GM12873 (cell line): Measurements from ENCODE around the gene STX4.
A peak's percentile ranks its signal among the peaks of the same experiment; 100 is the strongest.

Source experiments
- TF ChIP-seq, protein P1 (sequence below): IDR thresholded peaks from 2 replicates; pipeline ENCODE4 v1.5.1; 2012; ENCODE audit warnings: low read depth, mild to moderate bottlenecking, moderate library complexity, low read length, control low read depth; ENCODE audit not compliant: insufficient read depth; ENCODE audit errors: missing control alignments

Gene STX4, protein sequence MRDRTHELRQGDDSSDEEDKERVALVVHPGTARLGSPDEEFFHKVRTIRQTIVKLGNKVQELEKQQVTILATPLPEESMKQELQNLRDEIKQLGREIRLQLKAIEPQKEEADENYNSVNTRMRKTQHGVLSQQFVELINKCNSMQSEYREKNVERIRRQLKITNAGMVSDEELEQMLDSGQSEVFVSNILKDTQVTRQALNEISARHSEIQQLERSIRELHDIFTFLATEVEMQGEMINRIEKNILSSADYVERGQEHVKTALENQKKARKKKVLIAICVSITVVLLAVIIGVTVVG

DNA sequence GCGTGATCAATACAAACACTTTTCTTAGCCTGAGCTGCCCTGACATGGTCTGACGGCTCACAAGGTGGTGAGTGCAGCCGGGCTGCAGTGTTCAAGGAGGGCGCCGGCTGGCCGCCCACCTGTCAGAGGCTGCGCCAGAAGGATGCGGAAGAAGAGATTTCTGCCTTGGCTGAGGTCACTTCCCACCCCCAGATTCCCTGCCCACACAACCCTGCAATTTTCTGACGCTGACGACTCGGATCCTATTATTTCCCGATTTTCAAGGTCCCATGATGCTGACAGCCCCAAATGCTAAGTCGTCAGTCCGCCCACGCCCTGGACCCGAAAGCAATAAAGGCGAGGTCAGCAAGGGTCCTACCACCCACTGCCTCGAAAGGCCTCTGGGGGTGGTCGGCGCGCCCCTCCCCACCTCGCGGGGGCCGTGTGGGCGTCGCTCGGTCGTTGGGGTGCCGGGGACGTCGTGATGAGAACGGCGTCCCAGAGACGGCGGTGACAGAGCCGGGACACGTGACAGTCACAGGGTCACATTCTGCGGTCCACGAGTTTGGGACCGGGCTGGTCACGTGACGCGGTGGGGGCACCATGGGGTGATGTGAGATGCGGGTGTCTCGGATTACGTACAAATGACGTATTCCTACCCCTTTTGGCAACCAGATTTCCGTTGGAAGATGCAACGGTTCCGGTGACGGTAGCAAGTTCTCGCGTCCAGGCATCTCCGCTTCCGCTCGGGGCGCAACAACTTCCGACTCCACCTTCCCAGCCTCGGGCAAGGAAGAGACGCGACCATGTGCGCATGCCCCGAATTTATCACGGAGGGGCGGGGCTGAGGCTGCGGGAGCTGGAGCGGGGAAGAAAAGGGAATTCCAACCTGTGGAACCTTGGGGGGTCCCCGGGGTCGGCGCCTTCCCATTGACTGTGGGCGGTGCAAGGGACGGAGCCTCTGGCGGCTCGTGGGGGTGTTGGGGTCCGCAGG lies at the start of gene STX4:
Gene STX4, plus strand, starts transcription at position 823 of the 973 bp plus-strand sequence. CDS start 248 bp downstream, outside the sequence.
- TF ChIP-seq, protein P1, sequence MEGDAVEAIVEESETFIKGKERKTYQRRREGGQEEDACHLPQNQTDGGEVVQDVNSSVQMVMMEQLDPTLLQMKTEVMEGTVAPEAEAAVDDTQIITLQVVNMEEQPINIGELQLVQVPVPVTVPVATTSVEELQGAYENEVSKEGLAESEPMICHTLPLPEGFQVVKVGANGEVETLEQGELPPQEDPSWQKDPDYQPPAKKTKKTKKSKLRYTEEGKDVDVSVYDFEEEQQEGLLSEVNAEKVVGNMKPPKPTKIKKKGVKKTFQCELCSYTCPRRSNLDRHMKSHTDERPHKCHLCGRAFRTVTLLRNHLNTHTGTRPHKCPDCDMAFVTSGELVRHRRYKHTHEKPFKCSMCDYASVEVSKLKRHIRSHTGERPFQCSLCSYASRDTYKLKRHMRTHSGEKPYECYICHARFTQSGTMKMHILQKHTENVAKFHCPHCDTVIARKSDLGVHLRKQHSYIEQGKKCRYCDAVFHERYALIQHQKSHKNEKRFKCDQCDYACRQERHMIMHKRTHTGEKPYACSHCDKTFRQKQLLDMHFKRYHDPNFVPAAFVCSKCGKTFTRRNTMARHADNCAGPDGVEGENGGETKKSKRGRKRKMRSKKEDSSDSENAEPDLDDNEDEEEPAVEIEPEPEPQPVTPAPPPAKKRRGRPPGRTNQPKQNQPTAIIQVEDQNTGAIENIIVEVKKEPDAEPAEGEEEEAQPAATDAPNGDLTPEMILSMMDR, result no peak

DNA sequence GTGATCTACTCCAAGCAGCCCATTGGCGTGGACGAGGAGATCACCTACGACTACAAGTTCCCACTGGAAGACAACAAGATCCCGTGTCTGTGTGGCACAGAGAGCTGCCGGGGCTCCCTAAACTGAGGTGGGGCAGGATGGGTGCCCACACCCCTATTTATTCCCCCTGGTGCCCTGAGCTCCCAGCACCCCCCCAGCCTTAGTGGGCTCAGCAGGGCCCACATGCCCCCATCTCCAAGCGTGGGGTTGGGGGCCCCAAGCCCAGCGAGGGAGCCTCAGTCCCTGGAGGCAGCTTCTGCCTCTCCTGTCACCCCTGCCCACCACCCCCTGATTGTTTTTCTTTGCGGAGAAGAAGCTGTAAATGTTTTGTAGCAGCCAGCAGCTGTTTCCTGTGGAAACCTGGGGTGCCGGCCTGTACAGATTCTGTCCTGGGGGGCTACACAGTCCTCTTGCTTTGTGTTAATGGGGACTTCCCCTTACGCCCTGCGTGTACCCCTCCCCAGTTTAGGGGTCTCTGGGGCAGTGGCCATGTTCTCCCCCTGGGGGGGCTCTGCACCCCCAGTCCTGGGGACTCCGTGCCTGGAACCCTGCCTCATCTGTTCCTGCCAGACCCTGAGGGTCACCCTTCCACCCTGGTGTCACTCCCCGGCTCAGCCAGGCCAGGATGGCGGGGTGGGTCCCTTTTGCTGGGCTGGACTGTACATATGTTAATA lies 49.3 kb upstream of the STX4 start:
- TF ChIP-seq, protein P1, result no peak

DNA sequence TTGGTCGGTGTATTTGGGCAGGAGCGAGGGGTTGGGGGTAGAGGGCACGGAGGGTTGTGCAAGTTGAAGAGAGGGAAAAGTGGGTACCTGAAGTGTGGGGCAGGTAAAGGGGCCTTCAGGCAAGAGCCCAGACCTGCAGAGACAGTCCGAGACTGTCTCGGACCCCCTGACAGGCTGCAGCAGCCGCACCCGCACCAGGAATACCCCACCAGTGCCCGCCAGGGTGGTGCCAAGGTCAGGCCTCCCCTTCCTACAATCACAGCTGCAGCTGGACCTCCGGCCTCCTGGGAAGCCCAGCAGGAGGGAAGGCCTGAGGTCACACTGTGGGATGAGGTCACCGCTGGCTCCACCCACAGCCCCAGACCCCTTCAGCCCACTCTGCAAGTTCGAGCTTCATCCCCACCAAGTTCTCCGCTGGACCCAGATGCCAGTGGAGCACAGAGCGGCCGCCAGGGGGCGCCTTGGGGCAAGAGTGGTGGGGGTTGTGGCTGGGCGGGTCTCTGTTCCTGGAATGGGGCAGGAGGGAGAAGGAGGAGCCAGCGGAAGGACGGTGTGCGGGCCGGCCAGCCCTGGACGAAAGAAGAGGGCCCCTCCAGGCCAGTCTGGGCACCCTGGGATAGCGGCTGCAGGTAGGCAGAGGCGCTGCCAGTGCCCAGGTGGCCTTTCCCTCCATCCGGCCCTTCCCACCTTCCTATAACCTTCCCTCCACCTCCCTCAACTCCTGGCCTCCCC lies 48.5 kb upstream of the STX4 start, which contains the start of gene HSD3B7:
Gene HSD3B7, plus strand, starts transcription at position 539 of the 732 bp plus-strand sequence. CDS start 452 bp downstream, outside the sequence.
- TF ChIP-seq, protein P1, result peak; percentile 93

DNA sequence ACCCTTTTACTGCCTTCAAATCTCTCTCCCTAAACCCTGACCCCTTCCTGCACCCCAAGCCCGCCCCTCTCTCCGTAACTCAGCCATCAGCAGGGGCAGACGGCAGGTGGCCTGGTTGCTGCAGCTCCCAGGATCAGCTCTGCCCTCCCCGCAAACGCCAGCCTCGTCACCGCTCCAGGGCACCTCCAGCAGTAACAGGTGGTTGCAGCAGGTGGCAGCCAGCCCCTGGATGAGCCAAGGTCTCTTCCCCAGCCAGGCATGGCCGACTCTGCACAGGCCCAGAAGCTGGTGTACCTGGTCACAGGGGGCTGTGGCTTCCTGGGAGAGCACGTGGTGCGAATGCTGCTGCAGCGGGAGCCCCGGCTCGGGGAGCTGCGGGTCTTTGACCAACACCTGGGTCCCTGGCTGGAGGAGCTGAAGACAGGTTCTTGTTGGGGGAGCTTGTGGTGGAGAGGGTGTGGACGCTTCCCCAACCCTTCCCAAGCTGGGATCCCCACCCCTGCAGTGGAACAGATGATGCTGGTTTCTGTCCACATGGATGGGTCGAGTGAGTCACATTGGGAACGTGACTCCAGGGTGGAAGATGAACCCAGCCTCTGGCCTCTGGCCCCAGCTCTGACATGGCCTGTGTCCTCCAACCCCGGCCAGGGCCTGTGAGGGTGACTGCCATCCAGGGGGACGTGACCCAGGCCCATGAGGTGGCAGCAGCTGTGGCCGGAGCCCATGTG lies 47.8 kb upstream of the STX4 start:
- TF ChIP-seq, protein P1, result no peak

DNA sequence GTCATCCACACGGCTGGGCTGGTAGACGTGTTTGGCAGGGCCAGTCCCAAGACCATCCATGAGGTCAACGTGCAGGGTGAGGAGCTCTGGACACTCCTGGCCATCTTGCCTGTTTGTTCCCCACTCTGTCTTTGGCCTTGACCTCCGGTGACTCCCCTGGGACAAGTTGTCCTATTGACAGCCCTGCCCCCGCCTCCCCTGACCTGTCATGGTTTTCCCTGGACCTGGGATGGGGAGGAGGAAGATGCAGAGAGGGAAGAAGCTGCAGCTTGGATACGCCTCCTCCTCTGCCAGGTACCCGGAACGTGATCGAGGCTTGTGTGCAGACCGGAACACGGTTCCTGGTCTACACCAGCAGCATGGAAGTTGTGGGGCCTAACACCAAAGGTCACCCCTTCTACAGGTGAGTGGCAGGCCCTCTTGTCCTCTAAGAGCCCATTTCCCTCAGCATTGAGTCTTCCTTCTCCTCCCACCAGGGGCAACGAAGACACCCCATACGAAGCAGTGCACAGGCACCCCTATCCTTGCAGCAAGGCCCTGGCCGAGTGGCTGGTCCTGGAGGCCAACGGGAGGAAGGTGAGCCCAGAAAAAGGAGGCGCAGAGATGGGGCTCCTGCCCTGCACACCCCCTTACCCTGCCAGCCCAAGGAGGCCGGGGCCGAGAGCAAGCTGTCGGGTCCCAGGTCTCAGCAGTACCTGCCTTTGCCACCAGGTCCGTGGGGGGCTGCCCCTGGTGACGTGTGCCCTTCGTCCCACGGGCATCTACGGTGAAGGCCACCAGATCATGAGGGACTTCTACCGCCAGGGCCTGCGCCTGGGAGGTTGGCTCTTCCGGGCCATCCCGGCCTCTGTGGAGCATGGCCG lies 47.0 kb upstream of the STX4 start:
- TF ChIP-seq, protein P1, result no peak

DNA sequence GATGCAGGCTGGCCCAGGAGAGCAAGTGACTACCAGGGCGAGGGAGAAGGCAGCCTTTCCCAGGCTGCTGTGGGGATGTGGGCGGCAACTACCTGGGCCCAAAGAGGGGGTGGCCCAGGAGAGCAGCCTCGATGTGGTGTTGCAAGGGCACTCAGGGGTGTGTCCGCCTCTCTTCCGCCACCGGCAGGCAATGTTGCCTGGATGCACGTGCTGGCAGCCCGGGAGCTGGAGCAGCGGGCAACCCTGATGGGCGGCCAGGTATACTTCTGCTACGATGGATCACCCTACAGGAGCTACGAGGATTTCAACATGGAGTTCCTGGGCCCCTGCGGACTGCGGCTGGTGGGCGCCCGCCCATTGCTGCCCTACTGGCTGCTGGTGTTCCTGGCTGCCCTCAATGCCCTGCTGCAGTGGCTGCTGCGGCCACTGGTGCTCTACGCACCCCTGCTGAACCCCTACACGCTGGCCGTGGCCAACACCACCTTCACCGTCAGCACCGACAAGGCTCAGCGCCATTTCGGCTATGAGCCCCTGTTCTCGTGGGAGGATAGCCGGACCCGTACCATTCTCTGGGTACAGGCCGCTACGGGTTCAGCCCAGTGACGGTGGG lies 45.7 kb upstream of the STX4 start:
- TF ChIP-seq, protein P1, result no peak
